ENCODE results near the gene PUM1. TPM values are rescaled to one million over a fixed set of nuclear protein-coding genes. Genes with fewer than 3 reads are reported as not detected.
A peak's percentile ranks its signal among the peaks of the same experiment; 100 is the strongest.
"Not testable (repeated sequence)": the region's sequence is repeated elsewhere in the genome, so short reads cannot be mapped to it uniquely, and the experiment has no call there.

The PUM1 gene
- total RNA-seq, 1 donor from 2014 or later: 137 TPM

- H3K9me3 Mint-ChIP-seq: no peaks in the 10 kb centered on the region
- ChIA-PET CTCF (no interaction called here), POLR2A (no interaction called here)
- H3K27ac Mint-ChIP-seq: no peak overlapping the region
- intact Hi-C loops (cut with micrococcal nuclease): no loop called here
- DNase-seq (no peak), ATAC-seq (ENCODE audit: low read depth) (no peak)
- no peak for TF ChIP-seq CTCF (IDR thresholded peaks at IDR 0.05)
- H3K36me3 Mint-ChIP-seq (ENCODE audit: low read depth): peaks cover 65% of the 10 kb centered on the region
- no peak overlapping the region for H3K4me3 Mint-ChIP-seq
- H3K4me1 Mint-ChIP-seq: peaks cover 54% of the 10 kb centered on the region
- no peaks in the 10 kb centered on the region for H3K27me3 Mint-ChIP-seq
These were observed 10.0 kb downstream of the PUM1 start for GRCh38 chr1:31055501-31055900.

GRCh38 chr1:31054958-31055481, 10.5 kb downstream of the PUM1 start:
- Mint-ChIP-seq H3K27ac (no peak overlapping the region), H3K9me3 (no peaks in the 10 kb centered on the region), H3K4me3 (no peak overlapping the region), H3K4me1 (peaks cover 54% of the 10 kb centered on the region), H3K36me3 (ENCODE audit: low read depth) (peaks cover 65% of the 10 kb centered on the region), H3K27me3 (no peaks in the 10 kb centered on the region)
- DNase-seq (no peak), ATAC-seq (ENCODE audit: low read depth) (no peak)
- intact Hi-C loops (cut with micrococcal nuclease): no loop called here
- CTCF ChIA-PET: no interaction called here
- POLR2A ChIA-PET: no interaction called here
- no peak for TF ChIP-seq CTCF (IDR thresholded peaks at IDR 0.05)

GRCh38 chr1:31054349-31054748, 11.2 kb downstream of the PUM1 start:
- Mint-ChIP-seq H3K4me3 (no peak overlapping the region), H3K36me3 (ENCODE audit: low read depth) (peaks cover 63% of the 10 kb centered on the region)
- peak; percentile 20 for ATAC-seq (ENCODE audit: low read depth)

GRCh38 chr1:31052613-31053012, 12.9 kb downstream of the PUM1 start:
- H3K4me3 Mint-ChIP-seq; DNase-seq; H3K9me3 Mint-ChIP-seq; H3K27me3 Mint-ChIP-seq; ATAC-seq (ENCODE audit: low read depth); CTCF ChIA-PET; intact Hi-C loops (cut with micrococcal nuclease); H3K27ac Mint-ChIP-seq: not testable (repeated sequence)
- peaks cover 47% of the 10 kb centered on the region for H3K36me3 Mint-ChIP-seq (ENCODE audit: low read depth)
- POLR2A ChIA-PET: interaction anchor here (0.7 kb wide), 1 partner anchor 101 kb away, joined by 6 read pairs; no protein-coding TSS in a partner anchor
- H3K4me1 Mint-ChIP-seq: peaks cover 48% of the 10 kb centered on the region

More at GRCh38 chr1:31054349-31054748, 11.2 kb downstream of the PUM1 start:
- CTCF ChIA-PET: no interaction called here
- POLR2A ChIA-PET: no interaction called here
- Mint-ChIP-seq H3K9me3 (no peaks in the 10 kb centered on the region), H3K4me1 (peaks cover 55% of the 10 kb centered on the region), H3K27me3 (no peaks in the 10 kb centered on the region), H3K27ac (peak overlapping the region; percentile 18)
- DNase-seq: no peak
- intact Hi-C loops (cut with micrococcal nuclease): no loop called here
- no peak for TF ChIP-seq CTCF (IDR thresholded peaks at IDR 0.05)

GRCh38 chr1:31051611-31052010, 13.9 kb downstream of the PUM1 start:
- CTCF ChIA-PET: no interaction called here
- H3K27ac Mint-ChIP-seq: no peak overlapping the region
- no peaks in the 10 kb centered on the region for H3K9me3 Mint-ChIP-seq
- intact Hi-C loops (cut with micrococcal nuclease): loop anchor here (1.0 kb wide), 1 partner anchor 8 kb away; no protein-coding TSS in a partner anchor
- H3K36me3 Mint-ChIP-seq (ENCODE audit: low read depth): peaks cover 49% of the 10 kb centered on the region
- H3K4me3 Mint-ChIP-seq: no peak overlapping the region
- ATAC-seq (ENCODE audit: low read depth) (no peak), DNase-seq (no peak)
- TF ChIP-seq CTCF (IDR thresholded peaks at IDR 0.05): no peak
- POLR2A ChIA-PET: interaction anchor here (0.6 kb wide), 1 partner anchor 42 kb away, joined by 4 read pairs; no protein-coding TSS in a partner anchor
- no peaks in the 10 kb centered on the region for H3K27me3 Mint-ChIP-seq
- H3K4me1 Mint-ChIP-seq: peaks cover 56% of the 10 kb centered on the region

GRCh38 chr1:31047507-31047906, 18.0 kb downstream of the PUM1 start:
- ATAC-seq (ENCODE audit: low read depth); CTCF ChIA-PET; H3K27ac Mint-ChIP-seq; POLR2A ChIA-PET; H3K4me3 Mint-ChIP-seq; DNase-seq; H3K27me3 Mint-ChIP-seq; intact Hi-C loops (cut with micrococcal nuclease); H3K9me3 Mint-ChIP-seq: not testable (repeated sequence)
- Mint-ChIP-seq H3K36me3 (ENCODE audit: low read depth) (peaks cover 50% of the 10 kb centered on the region), H3K4me1 (peaks cover 50% of the 10 kb centered on the region)
